H9 (cell line): ENCODE measurements around the gene ACR. TPM values are rescaled to one million over a fixed set of nuclear protein-coding genes. Genes with fewer than 3 reads are reported as not detected.

Source experiments
- DNase-seq: peaks from one replicate; pipeline ENCODE4 v3.0.0-alpha.2; 2017
- H2AFZ ChIP-seq: one replicate; pipeline ENCODE4 v1.6.1; 2013; ENCODE audit warnings: mild to moderate bottlenecking, low read length, control low read depth, moderate library complexity
- H2AK5ac ChIP-seq: 2 replicates; pipeline ENCODE4 v1.6.1; 2013; ENCODE audit warnings: low read length, control low read depth, mixed read lengths; ENCODE audit not compliant: insufficient read length
- H2BK120ac ChIP-seq: one replicate; pipeline ENCODE4 v1.6.1; 2013; ENCODE audit warnings: low read depth, mild to moderate bottlenecking, low read length, control low read depth, inconsistent platforms; ENCODE audit not compliant: poor library complexity, severe bottlenecking
- H2BK12ac ChIP-seq: 2 replicates; pipeline ENCODE4 v1.6.1; 2013; ENCODE audit warnings: low read length, control low read depth, mixed read lengths, low read depth; ENCODE audit not compliant: insufficient read length
- H2BK15ac ChIP-seq: 2 replicates; pipeline ENCODE4 v1.6.1; 2013; ENCODE audit warnings: low read depth, low read length, control low read depth
- H2BK20ac ChIP-seq: one replicate; pipeline ENCODE4 v1.6.1; 2013; ENCODE audit warnings: low read depth, mild to moderate bottlenecking, low read length, control low read depth, inconsistent platforms; ENCODE audit not compliant: poor library complexity, severe bottlenecking
- H2BK5ac ChIP-seq: 2 replicates; pipeline ENCODE4 v1.6.1; 2013; ENCODE audit warnings: low read length, control low read depth, mixed read lengths; ENCODE audit not compliant: insufficient read length
- H3K14ac ChIP-seq: 2 replicates; pipeline ENCODE4 v1.6.1; 2013; ENCODE audit warnings: low read length, control low read depth; ENCODE audit not compliant: insufficient read depth
- H3K18ac ChIP-seq: 2 replicates; pipeline ENCODE4 v1.6.1; 2013; ENCODE audit warnings: low read depth, mild to moderate bottlenecking, mixed read lengths, low read length, control low read depth; ENCODE audit not compliant: insufficient read length
- H3K23ac ChIP-seq: 2 replicates; pipeline ENCODE4 v1.6.1; 2013; ENCODE audit warnings: low read length, control low read depth, mixed read lengths, low read depth; ENCODE audit not compliant: insufficient read length
- H3K23me2 ChIP-seq: 2 replicates; pipeline ENCODE4 v1.6.1; 2013; ENCODE audit warnings: low read depth, mild to moderate bottlenecking, mixed read lengths, low read length, control low read depth; ENCODE audit not compliant: insufficient read length, poor library complexity, severe bottlenecking
- H3K27ac ChIP-seq: 2 replicates; pipeline ENCODE4 v1.5.1; 2013; ENCODE audit warnings: low read length, control low read depth, mixed read lengths, low read depth; ENCODE audit not compliant: insufficient read length
- H3K27me3 ChIP-seq: 2 replicates; pipeline ENCODE4 v1.6.1; 2013; ENCODE audit warnings: low read length, control low read depth, inconsistent platforms; ENCODE audit not compliant: insufficient read depth
- H3K4ac ChIP-seq: 2 replicates; pipeline ENCODE4 v1.6.1; 2013; ENCODE audit warnings: low read depth, mild to moderate bottlenecking, control low read depth, inconsistent platforms, low read length, moderate library complexity
- H3K4me1 ChIP-seq: 2 replicates; pipeline ENCODE4 v1.6.1; 2013; ENCODE audit warnings: low read length, control low read depth, inconsistent platforms; ENCODE audit not compliant: insufficient read depth
- H3K4me2 ChIP-seq: 2 replicates; pipeline ENCODE4 v1.6.1; 2013; ENCODE audit warnings: low read length, control low read depth, mixed read lengths; ENCODE audit not compliant: insufficient read length, insufficient read depth
- H3K56ac ChIP-seq: 2 replicates; pipeline ENCODE4 v1.6.1; 2013; ENCODE audit warnings: low read depth, mild to moderate bottlenecking, mixed read lengths, low read length, control low read depth; ENCODE audit not compliant: insufficient read length
- H3K79me1 ChIP-seq: 2 replicates; pipeline ENCODE4 v1.6.1; 2013; ENCODE audit warnings: low read depth, mild to moderate bottlenecking, moderate library complexity, low read length, control low read depth, inconsistent platforms; ENCODE audit not compliant: insufficient read depth, poor library complexity, severe bottlenecking
- H3K79me2 ChIP-seq: 2 replicates; pipeline ENCODE4 v1.6.1; 2013; ENCODE audit warnings: low read length, control low read depth, inconsistent platforms; ENCODE audit not compliant: insufficient read depth
- H3K9ac ChIP-seq: 2 replicates; pipeline ENCODE4 v1.6.1; 2013; ENCODE audit warnings: low read length, control low read depth, mixed read lengths; ENCODE audit not compliant: insufficient read length; ENCODE audit errors: extremely low read depth
- H3K9me3 ChIP-seq: one replicate; pipeline ENCODE4 v1.6.1; 2013; ENCODE audit warnings: low read depth, low read length, inconsistent platforms; ENCODE audit not compliant: control insufficient read depth
- H3T11ph ChIP-seq: one replicate; pipeline ENCODE4 v1.6.1; 2013; ENCODE audit warnings: mild to moderate bottlenecking, low read length, control low read depth, inconsistent platforms
- H4K20me1 ChIP-seq: one replicate; pipeline ENCODE4 v1.6.1; 2013; ENCODE audit not compliant: control insufficient read depth, insufficient read length, insufficient read depth
- H4K5ac ChIP-seq: 2 replicates; pipeline ENCODE4 v1.6.1; 2013; ENCODE audit warnings: low read depth, mild to moderate bottlenecking, mixed read lengths, low read length, control low read depth; ENCODE audit not compliant: insufficient read length
- H4K8ac ChIP-seq: replicated peaks from 2 replicates; pipeline ENCODE4 v1.6.1; 2013; ENCODE audit warnings: low read length, control low read depth, mixed read lengths, low read depth; ENCODE audit not compliant: insufficient read length
- H4K91ac ChIP-seq: 2 replicates; pipeline ENCODE4 v1.6.1; 2013; ENCODE audit warnings: low read depth, mild to moderate bottlenecking, moderate library complexity, mixed read lengths, low read length, control low read depth; ENCODE audit not compliant: insufficient read length
- H3K27ac Mint-ChIP-seq, 3 experiments: 2 replicates in 2 of 3; 3 replicates in 1 of 3; pipeline ENCODE4 v1.8.0; 2020 to 2021; ENCODE audit warnings: mixed read lengths in 3 of 3, mild to moderate bottlenecking in 1 of 3, moderate library complexity in 1 of 3
- H3K27me3 Mint-ChIP-seq: 2 replicates; pipeline ENCODE4 v1.8.0; 2021; ENCODE audit warnings: low read depth, mild to moderate bottlenecking, moderate library complexity, mixed read lengths
- H3K36me3 Mint-ChIP-seq, 3 experiments: 2 replicates in 2 of 3; 3 replicates in 1 of 3; pipeline ENCODE4 v1.8.0; 2020 to 2021; ENCODE audit warnings: low read depth in 3 of 3, mixed read lengths in 3 of 3; ENCODE audit not compliant: insufficient read depth in 1 of 3
- H3K4me1 Mint-ChIP-seq, 2 experiments: 2 replicates each; pipeline ENCODE4 v1.8.0; 2020; ENCODE audit warnings: mixed read lengths in 2 of 2
- H3K4me3 Mint-ChIP-seq, 2 experiments: 2 replicates in 1 of 2; 3 replicates in 1 of 2; pipeline ENCODE4 v1.8.0; 2020 to 2021; ENCODE audit warnings: mild to moderate bottlenecking in 2 of 2, mixed read lengths in 2 of 2, moderate library complexity in 1 of 2
- H3K9me3 Mint-ChIP-seq, 2 experiments: 2 replicates in 1 of 2; 3 replicates in 1 of 2; pipeline ENCODE4 v1.8.0; 2020; ENCODE audit warnings: mild to moderate bottlenecking in 2 of 2, mixed read lengths in 2 of 2, moderate library complexity in 1 of 2
- CTCF ChIP-seq: fragments of 200-600 bp; sonication (generic); conservative IDR thresholded peaks from 3 replicates; pipeline ENCODE4 v1.8.0; 2021; ENCODE audit warnings: antibody characterized with exemption, mild to moderate bottlenecking
- WGBS: extraction: QIAGEN DNeasy Blood & Tissue Kit; methylation state at CpG from one replicate; pipeline ENCODE4 v1.1.7; 2013; ENCODE audit warnings: missing lambda C conversion rate, low lambda C conversion rate, mixed read lengths; ENCODE audit not compliant: insufficient read length; ENCODE audit errors: extremely low coverage; 5-methylcytosine and 5-hydroxymethylcytosine counted together
- total RNA-seq: library from RNA; stranded (reverse); gene quantifications from 2 replicates; pipeline ENCODE4 v1.2.1, GENCODE V29; 2021

ACR gene
- total RNA-seq, 1 experiment from 2014 or later = 0.35 TPM

- H3K18ac ChIP-seq = no peak overlapping the region
- H3K56ac ChIP-seq = no peak overlapping the region
- no peaks in the 10 kb centered on the region; the same call in 1 of the 2 replicates for H3K27me3 Mint-ChIP-seq
- no peak overlapping the region for H3K27ac Mint-ChIP-seq
- no peak overlapping the region for H3K23ac ChIP-seq
- no peaks in the 10 kb centered on the region for H3K9me3 ChIP-seq
- no peaks in the 10 kb centered on the region for H3K4me1 ChIP-seq
- H3K27me3 ChIP-seq = no peaks in the 10 kb centered on the region
- no peak overlapping the region for H2BK20ac ChIP-seq
- no peak overlapping the region for H2AFZ ChIP-seq
- H3K79me1 ChIP-seq = no peaks in the 10 kb centered on the region
- H4K8ac ChIP-seq = no peak overlapping the region
- no peak overlapping the region for H4K91ac ChIP-seq
- no peak overlapping the region for H3K14ac ChIP-seq
- no peaks in the 10 kb centered on the region for H4K20me1 ChIP-seq
- no peak overlapping the region for H2BK5ac ChIP-seq
- H3K79me2 ChIP-seq = no peaks in the 10 kb centered on the region
- no peaks in the 10 kb centered on the region for H3K9me3 Mint-ChIP-seq
- H3K27ac ChIP-seq = no peak overlapping the region
- H3K4ac ChIP-seq = no peak overlapping the region
- no peak for TF ChIP-seq CTCF
- H3T11ph ChIP-seq = no peak overlapping the region
- no peak overlapping the region for H3K4me2 ChIP-seq
- no peak overlapping the region for H2BK15ac ChIP-seq
- no peak overlapping the region for H4K5ac ChIP-seq
- no peak overlapping the region for H3K9ac ChIP-seq
- H2BK120ac ChIP-seq = no peak overlapping the region
- H3K36me3 Mint-ChIP-seq = peaks cover 0 to 12% (median 0%) of the 10 kb centered on the region in 3 experiments; a peak in 3 of 7 replicates
- peaks cover 4 to 11% of the 10 kb centered on the region in 2 experiments; a peak in 2 of 4 replicates for H3K4me1 Mint-ChIP-seq
- no CpG with 5 or more reads among the region's 3 CpGs for WGBS
- DNase-seq = no peak
- H2BK12ac ChIP-seq = no peak overlapping the region
- no peak overlapping the region for H2AK5ac ChIP-seq
- no peaks in the 10 kb centered on the region for H3K23me2 ChIP-seq
- no peak overlapping the region for H3K4me3 Mint-ChIP-seq
Observed at GRCh38 chr22:50708474-50708873, 29.5 kb upstream of the ACR start.
